Astrocyte (in vitro differentiated cells and primary cell): ENCODE results near the gene RGL2. TPM values are rescaled to one million over a fixed set of nuclear protein-coding genes. Genes with fewer than 3 reads are reported as not detected.
A peak's percentile ranks its signal among the peaks of the same experiment; 100 is the strongest.

ENCODE experiments used
- DNase-seq: peaks from one replicate; pipeline ENCODE4 v3.0.0-alpha.2; 2010; ENCODE audit warnings: low read depth
- FAIRE-seq: peaks from 2 replicates; lab custom pipeline; 2011; peaks lifted over from hg19 to GRCh38; lab: Jason Lieb, UNC
- H2AFZ ChIP-seq: 2 replicates; pipeline ENCODE4 v1.6.0; 2012; ENCODE audit warnings: low read depth, low read length, inconsistent platforms
- H3K27ac ChIP-seq: 2 replicates; pipeline ENCODE4 v1.5.1; 2011; ENCODE audit warnings: low read depth, low read length, inconsistent platforms
- H3K27me3 ChIP-seq: 2 replicates; pipeline ENCODE4 v1.6.0; 2011; ENCODE audit warnings: low read length, inconsistent platforms; ENCODE audit not compliant: insufficient read depth
- H3K36me3 ChIP-seq: 2 replicates; pipeline ENCODE4 v1.5.1; 2011; ENCODE audit warnings: low read length, inconsistent platforms; ENCODE audit not compliant: insufficient read depth
- H3K4me1 ChIP-seq: 2 replicates; pipeline ENCODE4 v1.5.1; 2011; ENCODE audit warnings: low read length, inconsistent platforms; ENCODE audit not compliant: insufficient read depth
- H3K4me2 ChIP-seq: 2 replicates; pipeline ENCODE4 v1.6.0; 2012; ENCODE audit warnings: low read length, inconsistent platforms
- H3K4me3 ChIP-seq: 2 replicates; pipeline ENCODE4 v1.5.1; 2011; ENCODE audit warnings: low read depth, mild to moderate bottlenecking, low read length, inconsistent platforms; ENCODE audit not compliant: insufficient read depth
- H3K79me2 ChIP-seq: 2 replicates; pipeline ENCODE4 v1.6.0; 2012; ENCODE audit warnings: mild to moderate bottlenecking, low read length, inconsistent platforms; ENCODE audit not compliant: insufficient read depth
- H3K9ac ChIP-seq: 2 replicates; pipeline ENCODE4 v1.6.0; 2012; ENCODE audit warnings: mild to moderate bottlenecking, low read length, inconsistent platforms
- H3K9me3 ChIP-seq: 2 replicates; pipeline ENCODE4 v1.5.1; 2012; ENCODE audit warnings: low read depth, mild to moderate bottlenecking, low read length, inconsistent platforms; ENCODE audit not compliant: insufficient read depth
- H4K20me1 ChIP-seq: 2 replicates; pipeline ENCODE4 v1.6.0; 2012; ENCODE audit warnings: low read length, inconsistent platforms; ENCODE audit not compliant: insufficient read depth
- H3K27ac Mint-ChIP-seq: one replicate; pipeline ENCODE4 v1.8.0; 2021; ENCODE audit warnings: mild to moderate bottlenecking, mixed read lengths; ENCODE audit not compliant: unreplicated experiment
- H3K27me3 Mint-ChIP-seq: one replicate; pipeline ENCODE4 v1.8.0; 2021; ENCODE audit warnings: low read depth, mixed read lengths; ENCODE audit not compliant: unreplicated experiment
- H3K36me3 Mint-ChIP-seq: one replicate; pipeline ENCODE4 v1.8.0; 2021; ENCODE audit warnings: low read depth, mixed read lengths; ENCODE audit not compliant: unreplicated experiment
- H3K4me1 Mint-ChIP-seq: one replicate; pipeline ENCODE4 v1.8.0; 2021; ENCODE audit warnings: low read depth, mixed read lengths; ENCODE audit not compliant: unreplicated experiment
- H3K4me3 Mint-ChIP-seq: one replicate; pipeline ENCODE4 v1.8.0; 2021; ENCODE audit warnings: mild to moderate bottlenecking, moderate library complexity, mixed read lengths; ENCODE audit not compliant: unreplicated experiment
- H3K9me3 Mint-ChIP-seq: one replicate; pipeline ENCODE4 v1.8.0; 2021; ENCODE audit warnings: mild to moderate bottlenecking, mixed read lengths; ENCODE audit not compliant: unreplicated experiment
- EZH2 ChIP-seq: IDR thresholded peaks from 2 replicates; pipeline ENCODE4 v1.6.1; 2012; ENCODE audit warnings: mild to moderate bottlenecking, low read length, inconsistent platforms; ENCODE audit not compliant: insufficient read depth
- total RNA-seq: library from RNA; stranded (reverse); gene quantifications from 2 replicates; pipeline ENCODE4 v1.2.1, GENCODE V29; 2021
- TF ChIP-seq, protein P1 (sequence below): IDR thresholded peaks from 2 replicates; pipeline ENCODE4 v1.5.1; 2011; ENCODE audit warnings: low read depth, mild to moderate bottlenecking, inconsistent platforms, low read length, moderate library complexity; ENCODE audit not compliant: insufficient read depth

Gene RGL2
- total RNA-seq, 1 donor from 2014 or later, result 36.5 TPM

DNA sequence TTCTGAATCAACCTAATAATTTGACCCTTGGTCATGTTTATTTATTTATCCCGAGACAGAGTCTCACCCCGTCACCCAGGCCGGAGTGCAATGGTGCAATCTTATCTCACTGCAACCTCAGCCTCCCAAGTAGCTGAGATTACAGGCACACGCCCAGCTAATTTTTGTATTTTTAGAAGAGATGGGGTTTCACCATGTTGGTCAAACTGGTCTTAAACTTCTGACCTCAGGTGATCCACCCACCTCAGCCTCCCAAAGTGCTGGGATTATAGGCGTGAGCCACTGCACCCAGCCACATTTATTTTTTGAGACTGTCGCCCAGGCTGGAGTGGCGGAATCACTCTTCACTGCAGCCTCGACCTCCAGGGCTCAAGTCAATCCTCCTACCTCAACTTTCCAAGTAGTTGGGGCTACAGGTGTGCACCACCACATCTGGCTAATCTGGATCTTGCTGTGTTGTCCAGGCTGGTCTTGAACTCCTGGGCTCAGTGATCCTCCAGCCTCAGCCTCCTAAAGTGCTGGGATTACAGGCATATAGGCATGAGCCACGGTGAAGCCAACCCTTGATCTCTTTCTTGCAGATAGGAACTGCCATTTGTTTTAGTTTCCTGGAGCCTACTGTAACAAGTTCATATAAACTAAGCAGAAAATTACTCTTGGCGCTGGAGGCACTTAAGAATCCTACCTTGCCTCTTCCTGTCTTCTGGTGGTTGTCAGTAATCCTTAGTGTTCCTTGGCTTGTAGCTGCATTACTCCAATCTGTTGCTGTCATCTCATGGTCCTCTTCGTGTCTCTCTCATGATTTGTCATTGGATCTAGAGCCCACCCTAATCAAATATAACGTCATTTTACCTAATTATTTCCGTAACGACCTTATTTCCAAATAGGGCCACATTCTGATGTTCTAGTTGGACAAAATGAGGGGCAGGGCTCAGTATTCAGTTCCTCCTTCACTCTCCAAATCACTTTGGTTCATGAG, 24.5 kb downstream of the RGL2 start:
- FAIRE-seq (no peak), DNase-seq (no peak)
- Histone ChIP-seq H2AFZ (no peak overlapping the region), H3K9ac (peak overlapping the region; percentile 90), H3K36me3 (peaks cover 44% of the 10 kb centered on the region), H3K4me2 (peak overlapping the region; percentile 95), H3K4me3 (peak overlapping the region; percentile 97), H3K9me3 (no peaks in the 10 kb centered on the region), H3K4me1 (peaks cover 49% of the 10 kb centered on the region), H3K27me3 (no peaks in the 10 kb centered on the region), H3K27ac (no peak overlapping the region), H3K79me2 (peaks cover 62% of the 10 kb centered on the region), H4K20me1 (peaks cover 63% of the 10 kb centered on the region)
- Mint-ChIP-seq H3K36me3 (peaks cover 15% of the 10 kb centered on the region), H3K27me3 (no peaks in the 10 kb centered on the region), H3K9me3 (no peaks in the 10 kb centered on the region), H3K27ac (peak overlapping the region; percentile 77), H3K4me1 (peaks cover 26% of the 10 kb centered on the region), H3K4me3 (peak overlapping the region; percentile 100)
- TF ChIP-seq, protein P1, sequence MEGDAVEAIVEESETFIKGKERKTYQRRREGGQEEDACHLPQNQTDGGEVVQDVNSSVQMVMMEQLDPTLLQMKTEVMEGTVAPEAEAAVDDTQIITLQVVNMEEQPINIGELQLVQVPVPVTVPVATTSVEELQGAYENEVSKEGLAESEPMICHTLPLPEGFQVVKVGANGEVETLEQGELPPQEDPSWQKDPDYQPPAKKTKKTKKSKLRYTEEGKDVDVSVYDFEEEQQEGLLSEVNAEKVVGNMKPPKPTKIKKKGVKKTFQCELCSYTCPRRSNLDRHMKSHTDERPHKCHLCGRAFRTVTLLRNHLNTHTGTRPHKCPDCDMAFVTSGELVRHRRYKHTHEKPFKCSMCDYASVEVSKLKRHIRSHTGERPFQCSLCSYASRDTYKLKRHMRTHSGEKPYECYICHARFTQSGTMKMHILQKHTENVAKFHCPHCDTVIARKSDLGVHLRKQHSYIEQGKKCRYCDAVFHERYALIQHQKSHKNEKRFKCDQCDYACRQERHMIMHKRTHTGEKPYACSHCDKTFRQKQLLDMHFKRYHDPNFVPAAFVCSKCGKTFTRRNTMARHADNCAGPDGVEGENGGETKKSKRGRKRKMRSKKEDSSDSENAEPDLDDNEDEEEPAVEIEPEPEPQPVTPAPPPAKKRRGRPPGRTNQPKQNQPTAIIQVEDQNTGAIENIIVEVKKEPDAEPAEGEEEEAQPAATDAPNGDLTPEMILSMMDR, result no peak
- TF ChIP-seq EZH2, result no peak

DNA sequence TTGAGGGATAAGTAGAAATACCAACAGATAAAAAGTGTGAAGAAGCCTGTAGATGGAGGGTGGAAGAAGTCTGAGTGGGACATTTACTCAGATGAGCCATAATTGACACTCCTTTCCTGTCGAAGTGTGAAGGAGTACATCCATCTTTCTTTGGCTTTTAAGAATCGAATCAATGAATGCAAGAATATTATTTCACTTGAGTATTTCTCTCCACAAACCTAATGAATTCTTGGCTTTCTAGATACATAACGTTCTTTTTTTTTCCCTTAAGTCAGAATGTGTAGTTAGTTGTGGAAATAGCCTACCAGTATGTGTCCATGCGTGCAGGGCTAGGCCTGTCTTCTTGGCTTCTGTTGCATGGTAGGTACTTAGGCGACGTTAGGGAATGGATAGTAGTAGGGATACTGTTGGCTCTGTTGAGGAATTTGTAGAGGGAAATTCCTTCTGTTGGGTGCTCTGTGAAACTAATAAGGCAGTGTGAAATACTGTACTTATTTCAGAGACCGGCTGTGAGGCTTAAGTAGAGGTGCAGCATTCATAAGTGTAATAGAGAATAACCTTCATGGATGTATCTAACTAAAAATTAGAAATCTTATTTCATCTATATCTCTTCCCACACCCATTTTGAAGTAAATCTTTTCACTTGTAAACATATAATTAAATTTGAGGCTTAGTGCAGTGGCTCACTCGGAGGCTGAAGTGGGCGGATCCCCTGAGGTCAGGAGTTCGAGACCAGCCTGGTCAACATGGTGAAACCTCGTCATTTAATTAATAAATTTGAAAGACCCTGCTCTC, 25.4 kb downstream of the RGL2 start:
- Mint-ChIP-seq H3K27me3 (no peaks in the 10 kb centered on the region), H3K9me3 (no peaks in the 10 kb centered on the region), H3K27ac (peak overlapping the region; percentile 100), H3K4me3 (peak overlapping the region; percentile 100), H3K4me1 (peaks cover 26% of the 10 kb centered on the region), H3K36me3 (peaks cover 15% of the 10 kb centered on the region)
- Histone ChIP-seq H3K4me1 (peaks cover 49% of the 10 kb centered on the region), H3K36me3 (peaks cover 45% of the 10 kb centered on the region), H3K4me3 (peak overlapping the region; percentile 97), H3K27ac (peak overlapping the region; percentile 95), H4K20me1 (peaks cover 54% of the 10 kb centered on the region), H3K27me3 (no peaks in the 10 kb centered on the region), H2AFZ (no peak overlapping the region), H3K79me2 (peaks cover 66% of the 10 kb centered on the region), H3K9me3 (no peaks in the 10 kb centered on the region), H3K4me2 (peak overlapping the region; percentile 95), H3K9ac (peak overlapping the region; percentile 90)
- no peak for TF ChIP-seq EZH2
- TF ChIP-seq, protein P1, result no peak
- FAIRE-seq (no peak), DNase-seq (no peak)
